ENCODE results near the gene PHKA1.
A peak's percentile ranks its signal among the peaks of the same experiment; 100 is the strongest.
"Not testable (repeated sequence)": the region's sequence is repeated elsewhere in the genome, so short reads cannot be mapped to it uniquely, and the experiment has no call there.

The PHKA1 gene

DNA sequence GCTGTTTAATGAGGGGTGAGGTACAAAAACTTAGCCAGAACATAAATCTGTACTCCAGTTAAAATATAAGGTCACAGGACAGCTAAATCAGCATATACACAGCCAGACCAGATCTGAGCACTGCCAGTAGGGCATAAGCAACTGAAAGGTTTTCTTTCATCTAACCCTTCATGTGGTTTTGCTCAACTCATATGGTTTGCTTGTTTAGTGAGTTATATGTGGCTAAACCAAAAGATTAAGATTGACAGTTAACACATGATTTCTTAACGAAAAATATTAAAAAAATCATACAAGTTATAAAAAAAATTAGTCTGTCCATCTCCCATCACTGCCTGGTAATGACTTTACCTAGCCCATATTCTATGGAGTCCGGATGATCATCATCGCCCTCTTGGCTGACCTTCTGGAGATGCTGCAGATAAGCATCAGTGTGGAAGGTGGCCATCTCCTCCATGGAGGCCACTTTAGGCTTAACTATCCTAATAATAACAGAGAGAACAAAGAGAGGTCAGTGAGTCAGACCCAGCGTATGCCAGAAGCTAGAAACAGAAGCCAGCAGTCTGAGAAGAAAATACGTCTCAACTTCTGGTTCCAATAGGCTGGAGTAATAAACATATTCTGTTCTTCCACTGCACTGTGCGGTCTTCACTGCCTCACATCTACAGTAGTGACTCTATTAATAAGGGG, 145.6 kb downstream of the PHKA1 start:
- no peak for DNase-seq

DNA sequence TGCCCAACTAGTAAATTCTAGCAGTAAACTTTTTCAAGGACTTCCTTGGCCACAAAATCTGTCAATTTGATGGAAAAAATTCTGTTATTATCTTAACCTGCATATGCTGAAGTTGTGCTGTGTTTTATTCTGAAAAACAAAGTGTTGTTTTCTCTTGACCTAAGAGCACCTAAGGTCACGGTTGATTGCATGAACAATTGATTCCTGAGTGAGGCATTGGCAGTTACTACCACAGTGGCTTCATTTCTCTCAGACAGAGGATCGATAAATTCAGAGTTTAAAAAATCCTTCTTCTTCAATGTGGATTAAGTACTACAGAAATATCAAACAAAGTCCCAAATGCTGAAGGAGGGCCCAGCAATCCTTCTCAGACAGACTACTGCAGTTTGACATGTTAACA, 147.7 kb downstream of the PHKA1 start:
- no peak for DNase-seq

DNA sequence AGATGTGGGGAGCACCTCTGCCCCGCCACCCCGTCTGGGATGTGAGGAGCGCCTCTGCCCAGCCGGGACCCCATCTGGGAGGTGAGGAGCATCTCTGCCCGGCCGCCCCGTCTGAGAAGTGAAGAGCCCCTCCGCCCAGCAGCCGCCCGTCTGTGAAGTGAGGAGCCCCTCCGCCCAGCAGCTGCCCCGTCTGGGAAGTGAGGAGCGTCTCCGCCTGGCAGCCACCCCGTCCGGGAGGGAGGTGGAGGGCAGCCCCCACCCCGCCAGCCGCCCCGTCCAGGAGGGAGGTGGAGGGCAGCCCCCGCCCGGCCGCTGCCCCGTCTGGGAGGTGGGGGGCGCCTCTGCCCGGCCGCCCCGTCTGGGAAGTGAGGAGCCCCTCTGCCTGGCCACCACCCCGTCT, 154.5 kb downstream of the PHKA1 start:
- DNase-seq, result not testable (repeated sequence)

DNA sequence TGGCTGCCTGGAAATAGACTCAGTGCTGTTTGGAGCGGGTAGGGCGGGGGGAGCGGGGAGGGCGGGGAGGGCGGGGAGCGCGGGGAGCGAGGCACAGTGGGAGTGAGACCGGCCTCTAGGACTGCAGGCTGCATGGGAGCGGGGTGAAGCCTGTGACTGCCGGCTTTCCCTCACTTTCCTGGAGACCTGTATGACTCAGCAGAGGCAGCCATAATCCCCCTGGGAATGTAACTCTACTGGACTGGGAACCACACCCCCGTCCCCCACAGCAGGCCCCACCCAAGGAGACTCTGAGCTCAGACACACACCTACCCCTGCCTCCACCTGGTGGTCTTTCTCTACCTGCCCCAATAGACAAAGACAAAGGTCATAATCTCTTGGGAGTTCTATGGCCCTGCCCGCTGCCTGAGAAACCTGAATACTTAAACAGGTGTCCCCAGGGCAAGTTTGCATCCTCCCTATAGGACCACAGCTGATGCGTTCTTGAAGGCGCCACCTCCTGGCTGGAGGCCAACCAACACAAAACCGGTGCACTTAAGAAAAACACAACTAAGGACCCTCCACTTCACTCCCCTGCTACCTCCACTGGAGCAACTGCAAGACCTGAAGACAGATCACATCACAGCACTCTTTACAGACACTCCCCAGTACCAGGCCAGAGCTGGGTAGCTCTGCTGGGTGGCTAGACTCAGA, 159.5 kb downstream of the PHKA1 start:
- no peak for DNase-seq

- not testable (repeated sequence) for DNase-seq
These were observed 161.7 kb downstream of the PHKA1 start for GRCh38 chrX:72552443-72552842.

DNA sequence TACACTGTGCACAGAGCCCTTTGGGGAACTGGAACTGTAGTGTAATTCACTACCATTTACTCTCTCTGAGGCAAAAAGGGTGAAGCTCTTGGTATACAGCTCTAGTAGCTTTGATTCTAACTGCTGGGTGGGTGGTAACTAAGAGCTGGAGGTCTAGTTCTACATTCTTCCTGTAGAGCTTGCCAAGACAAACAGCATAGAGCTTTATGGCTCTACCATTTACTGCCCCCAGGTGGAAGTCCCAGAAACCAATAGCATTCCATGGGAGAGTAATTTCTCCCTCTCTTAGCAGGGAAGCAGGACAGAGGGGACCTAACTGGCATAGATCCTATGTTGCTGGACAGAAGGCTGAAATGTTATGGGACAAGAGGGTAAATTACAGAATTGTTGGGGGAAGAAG, 168.1 kb downstream of the PHKA1 start:
- DNase-seq, result peak; percentile 6

DNA sequence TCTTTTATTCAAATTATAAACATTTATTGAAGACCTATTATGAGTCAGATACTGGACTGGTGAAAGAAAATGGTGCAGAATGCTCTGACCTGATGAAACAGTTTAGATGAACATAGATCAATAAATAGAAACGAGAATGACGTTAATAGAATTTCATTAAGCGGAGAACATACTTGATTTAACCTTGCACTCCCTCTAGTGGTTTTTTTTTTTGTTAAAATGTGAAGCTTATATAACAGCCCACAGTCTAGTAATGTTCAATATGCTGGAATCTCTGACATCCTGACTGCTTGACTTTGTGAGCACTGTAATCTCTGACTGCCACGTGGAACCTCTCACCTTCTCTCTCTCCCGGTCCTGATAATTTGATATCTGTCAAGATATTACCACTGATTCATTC, 173.8 kb downstream of the PHKA1 start:
- DNase-seq, result no peak

- DNase-seq, result no peak
These were observed 174.3 kb downstream of the PHKA1 start for GRCh38 chrX:72539822-72540221.

DNA sequence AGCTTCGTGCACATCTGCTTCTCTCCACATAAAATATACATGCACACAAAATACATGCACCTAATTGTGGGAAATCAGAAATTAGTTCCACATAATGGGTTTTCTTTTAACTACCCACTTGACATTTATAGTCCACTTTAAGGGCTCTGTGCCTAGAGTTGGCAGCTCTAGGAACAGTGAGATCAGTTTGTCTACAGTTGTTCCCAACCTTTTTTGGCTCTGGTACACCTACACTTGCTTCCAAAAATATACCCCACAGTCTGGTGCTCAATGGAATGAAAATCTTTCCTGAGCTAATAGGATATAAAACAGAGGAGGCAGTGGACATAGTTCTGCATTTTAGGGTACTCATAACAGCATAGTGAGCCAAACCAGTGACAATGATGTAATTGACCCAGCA, 177.6 kb downstream of the PHKA1 start:
- DNase-seq, result no peak

DNA sequence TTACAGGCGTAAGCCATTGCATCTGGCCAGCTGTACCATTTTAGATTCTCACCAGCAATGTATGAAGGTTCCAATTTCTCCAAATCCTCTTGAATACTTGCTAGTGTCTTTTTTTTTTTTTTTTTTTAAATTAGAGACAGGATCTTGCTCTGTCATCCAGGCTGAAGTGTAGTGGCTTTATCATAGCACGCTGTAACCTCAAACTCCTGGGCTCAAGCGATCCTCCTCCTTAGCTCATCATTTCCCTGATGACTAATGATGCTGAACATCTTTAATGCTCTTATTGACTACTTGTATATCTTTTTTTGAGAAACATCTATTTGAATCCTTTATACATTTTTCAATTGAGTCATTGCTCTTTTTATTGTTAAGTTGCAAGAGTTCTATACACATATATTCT, 181.7 kb downstream of the PHKA1 start:
- DNase-seq, result no peak
